ENCODE data around the gene EXT2. TPM values are rescaled to one million over a fixed set of nuclear protein-coding genes. Genes with fewer than 3 reads are reported as not detected.

The EXT2 gene
- total and polyA plus RNA-seq, 2 experiments from 2014 or later: 71.5 to 107 TPM

DNA sequence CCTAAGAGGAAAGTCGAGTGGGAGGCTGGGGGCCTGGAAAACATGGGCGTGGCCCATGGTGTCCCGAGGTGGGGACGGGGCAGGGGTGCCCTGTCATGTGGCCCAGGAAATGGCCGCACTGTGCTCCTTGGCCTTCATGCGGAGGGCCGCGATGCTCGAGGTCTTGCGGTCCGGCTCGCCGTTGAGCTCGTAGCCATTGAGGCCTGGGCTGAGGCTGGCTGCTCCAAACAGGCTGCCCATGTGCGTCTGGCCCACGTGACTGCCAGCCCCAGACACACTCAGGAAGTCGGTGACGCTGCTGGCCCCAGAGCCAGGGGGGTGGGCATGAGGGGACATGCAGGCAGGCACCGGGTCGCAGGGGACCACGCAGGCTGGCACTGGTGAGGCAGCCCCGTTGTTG lies 169.3 kb downstream of the EXT2 start:
- no peak for DNase-seq (ENCODE audit: low spot score)
- Histone ChIP-seq H3K4me1 (ENCODE audit: insufficient read depth) (no peaks in the 10 kb centered on the region), H3K4me2 (no peak overlapping the region), H3K4me3 (no peak overlapping the region), H2AFZ (no peak overlapping the region), H3K36me3 (replicated peaks; ENCODE audit: insufficient read depth, low read depth) (no peaks in the 10 kb centered on the region), H3K9me2 (replicated peaks; ENCODE audit: insufficient read depth) (no peaks in the 10 kb centered on the region), H4K20me1 (ENCODE audit: insufficient read depth, poor library complexity, severe bottlenecking) (no peaks in the 10 kb centered on the region), H3K9me3 (ENCODE audit: low read depth) (no peaks in the 10 kb centered on the region), H3K27me3 (no peaks in the 10 kb centered on the region), H3K27ac (no peak overlapping the region), H3K79me2 (no peaks in the 10 kb centered on the region)
- WGBS (ENCODE audit: low lambda C conversion rate, missing lambda C conversion rate): 94% methylated on average over 21 of the region's 22 CpGs
- TF ChIP-seq EZH2 (IDR thresholded peaks at IDR 0.05; ENCODE audit: borderline replicate concordance) (no peak), EZH2phosphoT487 (IDR thresholded peaks at IDR 0.05; ENCODE audit: low read depth, severe bottlenecking, unreplicated experiment) (no peak), CTCF (IDR thresholded peaks at IDR 0.05; ENCODE audit: poor library complexity) (no peak)

GRCh38 chr11:44266056-44266780 lies 170.7 kb downstream of the EXT2 start:
- no peaks in the 10 kb centered on the region for H3K27me3 ChIP-seq
- no peak overlapping the region for H3K4me2 ChIP-seq
- no peak for DNase-seq (ENCODE audit: low spot score)
- 83% methylated on average over 8 of the region's 9 CpGs for WGBS (ENCODE audit: low lambda C conversion rate, missing lambda C conversion rate)
- H3K9me2 ChIP-seq (replicated peaks; ENCODE audit: insufficient read depth): no peaks in the 10 kb centered on the region
- no peaks in the 10 kb centered on the region for H4K20me1 ChIP-seq (ENCODE audit: insufficient read depth, poor library complexity, severe bottlenecking)
- no peaks in the 10 kb centered on the region for H3K36me3 ChIP-seq (replicated peaks; ENCODE audit: insufficient read depth, low read depth)
- H3K4me3 ChIP-seq: no peak overlapping the region
- H3K9me3 ChIP-seq (ENCODE audit: low read depth): no peaks in the 10 kb centered on the region
- TF ChIP-seq EZH2phosphoT487 (IDR thresholded peaks at IDR 0.05; ENCODE audit: low read depth, severe bottlenecking, unreplicated experiment): no peak
- no peak for TF ChIP-seq CTCF (IDR thresholded peaks at IDR 0.05; ENCODE audit: poor library complexity)
- no peak for TF ChIP-seq EZH2 (IDR thresholded peaks at IDR 0.05; ENCODE audit: borderline replicate concordance)
- no peak overlapping the region for H3K27ac ChIP-seq
- no peaks in the 10 kb centered on the region for H3K4me1 ChIP-seq (ENCODE audit: insufficient read depth)
- no peaks in the 10 kb centered on the region for H3K79me2 ChIP-seq
- H2AFZ ChIP-seq: no peak overlapping the region

- Histone ChIP-seq H3K4me3 (no peak overlapping the region), H3K27ac (no peak overlapping the region), H3K9me2 (replicated peaks; ENCODE audit: insufficient read depth) (no peaks in the 10 kb centered on the region), H3K4me2 (no peak overlapping the region), H3K79me2 (no peaks in the 10 kb centered on the region), H3K36me3 (replicated peaks; ENCODE audit: insufficient read depth, low read depth) (no peaks in the 10 kb centered on the region), H2AFZ (no peak overlapping the region), H3K27me3 (no peaks in the 10 kb centered on the region), H3K4me1 (ENCODE audit: insufficient read depth) (no peaks in the 10 kb centered on the region), H3K9me3 (ENCODE audit: low read depth) (no peaks in the 10 kb centered on the region), H4K20me1 (ENCODE audit: insufficient read depth, poor library complexity, severe bottlenecking) (no peaks in the 10 kb centered on the region)
- no peak for TF ChIP-seq CTCF (IDR thresholded peaks at IDR 0.05; ENCODE audit: poor library complexity)
- no peak for TF ChIP-seq EZH2phosphoT487 (IDR thresholded peaks at IDR 0.05; ENCODE audit: low read depth, severe bottlenecking, unreplicated experiment)
- no peak for TF ChIP-seq EZH2 (IDR thresholded peaks at IDR 0.05; ENCODE audit: borderline replicate concordance)
- WGBS (ENCODE audit: low lambda C conversion rate, missing lambda C conversion rate): 90% methylated on average over 24 of the region's 24 CpGs
- no peak for DNase-seq (ENCODE audit: low spot score)
Measured at GRCh38 chr11:44267006-44267749, 171.7 kb downstream of the EXT2 start.

Data from hepatocyte (in vitro differentiated cells).